Colon (tissue), 2 donors: Measurements from ENCODE around the gene KPNA6.
"Not testable (repeated sequence)": the region's sequence is repeated elsewhere in the genome, so short reads cannot be mapped to it uniquely, and the experiment has no call there.

ENCODE experiments used
- FAIRE-seq: peaks from 2 replicates; lab custom pipeline; 2012; peaks lifted over from hg19 to GRCh38; lab: Jason Lieb, UNC
- donor health status: control.
- donor health status: control.

KPNA6 gene

GRCh38 chr1:32142446-32143301 is 34.8 kb downstream of the KPNA6 start:
- FAIRE-seq, result no peak

DNA sequence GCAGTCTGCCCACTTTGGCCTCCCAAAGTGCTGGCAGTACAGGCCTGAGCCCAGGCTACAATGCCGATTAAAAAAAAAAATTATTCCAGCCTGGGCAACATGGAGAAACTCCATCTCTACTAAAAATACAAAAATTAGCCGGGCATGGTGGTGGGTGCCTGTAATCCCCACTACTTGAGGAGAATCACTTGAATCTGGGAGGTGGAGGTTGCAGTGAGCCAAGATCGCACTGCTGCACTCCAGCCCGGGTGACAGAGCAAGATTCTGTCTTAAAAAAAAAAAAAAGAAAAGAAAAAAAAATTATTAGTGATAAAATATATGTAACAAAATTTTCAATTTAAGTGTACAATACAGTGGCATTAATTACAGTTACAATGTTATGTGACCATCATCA is 35.4 kb downstream of the KPNA6 start:
- not testable (repeated sequence) for FAIRE-seq

GRCh38 chr1:32144033-32144432 is 36.2 kb downstream of the KPNA6 start:
- FAIRE-seq, result no peak

GRCh38 chr1:32147799-32148198 is 39.9 kb downstream of the KPNA6 start:
- FAIRE-seq, result not testable (repeated sequence)

DNA sequence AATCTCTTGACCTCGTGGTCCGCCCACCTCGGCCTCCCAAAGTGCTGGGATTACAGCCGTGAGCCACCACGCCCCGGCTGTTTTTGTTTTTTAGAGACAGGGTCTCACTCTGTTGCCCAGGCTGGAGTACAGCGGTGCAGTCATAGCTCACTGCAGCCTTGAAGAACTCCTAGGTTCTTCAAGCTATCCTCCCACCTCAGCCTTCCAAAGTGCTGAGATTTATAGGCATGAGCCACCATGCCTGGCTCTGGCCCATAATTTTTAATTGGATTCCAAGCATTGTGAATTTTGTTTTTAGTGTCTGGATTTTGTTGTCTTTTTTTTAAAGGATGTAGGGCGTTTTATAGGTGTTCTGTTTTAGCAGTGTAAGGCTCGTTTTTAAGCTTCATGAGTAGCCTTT is 43.0 kb downstream of the KPNA6 start:
- FAIRE-seq, result no peak

GRCh38 chr1:32151319-32151787 is 43.5 kb downstream of the KPNA6 start:
- FAIRE-seq, result no peak

DNA sequence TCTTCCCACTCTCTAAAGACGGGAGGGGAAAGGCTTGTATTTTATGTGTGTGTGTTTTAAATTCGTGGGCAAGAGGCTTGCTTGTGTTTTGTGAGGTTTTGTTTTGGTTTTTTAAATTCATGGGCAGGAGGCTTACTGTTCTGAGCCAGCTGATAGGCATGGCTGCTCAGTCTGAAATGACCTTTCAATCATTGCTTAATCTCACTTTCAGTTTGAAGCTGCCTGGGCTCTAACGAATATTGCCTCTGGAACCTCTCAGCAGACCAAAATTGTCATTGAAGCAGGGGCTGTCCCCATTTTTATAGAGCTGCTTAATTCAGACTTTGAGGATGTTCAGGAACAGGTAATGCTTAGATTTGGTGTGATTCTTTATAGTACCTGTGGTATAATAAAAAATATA is 51.3 kb downstream of the KPNA6 start:
- no peak for FAIRE-seq

DNA sequence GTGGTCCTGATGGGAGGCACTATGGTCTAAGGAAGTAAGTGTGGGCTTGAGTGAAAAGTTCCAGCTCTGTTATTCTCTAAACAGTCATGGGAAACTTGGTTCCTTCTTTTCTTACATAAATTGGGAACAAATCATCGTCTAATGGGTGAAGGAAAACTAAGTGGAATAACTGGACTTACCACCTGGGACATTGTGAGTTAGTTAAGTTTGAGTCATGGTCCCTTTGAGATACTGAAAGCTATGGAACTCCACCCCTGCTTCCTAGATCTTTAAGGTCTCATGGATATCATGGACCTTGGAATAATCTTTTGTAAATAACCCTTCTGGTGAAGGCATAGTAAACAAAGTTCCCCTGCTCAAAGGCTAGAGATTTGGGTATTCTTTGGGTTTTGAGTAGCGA is 55.5 kb downstream of the KPNA6 start:
- FAIRE-seq, result no peak

- FAIRE-seq, result not testable (repeated sequence)
Measured at GRCh38 chr1:32165633-32166032, 57.8 kb downstream of the KPNA6 start.

GRCh38 chr1:32170991-32171390 is 63.1 kb downstream of the KPNA6 start:
- no peak for FAIRE-seq

DNA sequence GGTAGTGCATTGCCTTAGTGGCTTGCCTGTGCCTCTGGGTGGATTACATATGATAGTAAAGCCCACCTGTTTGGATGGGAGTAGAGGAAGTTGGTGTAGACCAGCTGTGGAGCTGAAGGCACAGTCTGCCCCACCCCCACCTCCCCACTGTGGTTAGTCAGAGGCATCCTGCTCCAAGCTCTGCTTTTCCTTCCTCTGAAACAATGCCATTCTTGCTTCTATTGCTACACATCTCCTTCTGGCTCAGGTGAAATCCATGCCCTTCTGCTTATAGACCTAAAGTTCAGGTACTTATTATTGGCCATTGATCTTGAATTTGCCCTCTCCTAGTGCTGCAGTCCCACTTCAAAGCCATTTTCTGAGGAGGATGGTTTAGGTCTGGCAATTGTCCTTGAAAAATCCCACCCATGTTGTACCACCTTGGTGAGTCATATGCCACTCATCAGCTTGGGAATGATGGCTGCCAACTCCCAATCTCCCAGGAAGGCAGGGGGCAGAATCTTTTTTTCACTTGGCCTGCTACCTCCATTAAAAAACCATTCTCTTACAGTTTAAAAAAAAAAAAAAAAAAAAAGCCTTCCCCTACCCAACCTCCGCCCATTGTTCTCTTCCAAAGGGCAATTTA is 64.9 kb downstream of the KPNA6 start:
- FAIRE-seq, result no peak

GRCh38 chr1:32178380-32179192 is 70.7 kb downstream of the KPNA6 start:
- no peak for FAIRE-seq

GRCh38 chr1:32179193-32179442 is 71.3 kb downstream of the KPNA6 start:
- FAIRE-seq, result no peak

- FAIRE-seq, result no peak
Measured at GRCh38 chr1:32179443-32180185, 71.8 kb downstream of the KPNA6 start, which contains the start of gene TXLNA. Gene TXLNA (plus strand): TSS chr1:32179675. CDS start chr1:32180346, 671 bp downstream.

GRCh38 chr1:32180186-32181060 is 72.6 kb downstream of the KPNA6 start:
- no peak for FAIRE-seq

DNA sequence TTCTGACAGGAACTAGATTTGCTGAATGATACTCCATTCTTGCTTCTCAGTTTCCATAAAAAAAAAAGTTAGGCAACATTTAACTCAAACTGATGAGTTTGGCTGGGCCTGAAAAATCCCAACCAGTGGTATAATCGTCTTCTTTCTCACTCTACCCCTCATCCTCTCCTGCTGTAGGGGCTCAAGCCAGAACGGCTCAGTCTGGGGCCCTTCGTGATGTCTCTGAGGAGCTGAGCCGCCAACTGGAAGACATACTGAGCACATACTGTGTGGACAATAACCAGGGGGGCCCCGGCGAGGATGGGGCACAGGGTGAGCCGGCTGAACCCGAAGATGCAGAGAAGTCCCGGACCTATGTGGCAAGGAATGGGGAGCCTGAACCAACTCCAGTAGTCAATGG is 73.2 kb downstream of the KPNA6 start:
- FAIRE-seq, result no peak

DNA sequence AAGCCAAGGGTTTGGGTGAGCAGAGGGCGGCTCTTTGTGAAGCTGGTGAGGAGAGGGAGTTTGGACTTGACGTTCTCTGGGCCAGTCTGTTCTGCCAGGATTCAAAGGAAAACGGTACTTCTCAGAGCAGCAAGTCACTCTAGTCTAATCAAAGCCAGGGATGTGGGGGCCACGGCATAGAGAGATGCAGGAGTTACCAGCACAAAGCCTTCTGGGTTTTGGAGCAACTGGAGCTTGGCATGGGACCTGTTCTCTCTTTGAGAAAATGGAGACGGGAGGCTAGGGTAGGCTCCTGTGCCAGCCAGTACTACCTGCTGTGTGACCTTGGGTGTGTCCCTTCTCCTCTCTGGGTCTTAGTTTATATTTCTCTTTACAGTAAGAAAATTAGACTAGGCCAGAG is 73.7 kb downstream of the KPNA6 start:
- no peak for FAIRE-seq

DNA sequence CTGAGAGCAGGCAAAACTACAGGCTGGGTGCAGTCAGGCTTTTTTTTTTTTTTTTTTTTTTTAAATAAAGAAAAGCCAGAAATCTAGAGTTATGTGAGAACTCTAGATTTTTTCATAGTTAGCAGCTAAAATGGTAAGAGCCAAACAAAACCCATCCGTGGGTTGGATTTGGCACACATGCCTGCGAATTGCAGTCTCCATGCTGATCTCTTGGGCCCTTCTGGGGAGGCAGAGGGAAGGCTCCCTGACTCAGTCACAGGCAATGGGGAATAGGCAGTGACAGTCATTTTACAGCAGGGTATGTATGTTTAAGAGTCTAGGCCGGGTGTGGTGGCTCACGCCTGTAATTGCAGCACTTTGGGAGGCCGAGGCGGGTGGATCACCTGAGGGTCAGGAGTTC is 74.2 kb downstream of the KPNA6 start:
- no peak for FAIRE-seq

GRCh38 chr1:32184650-32185049 is 76.8 kb downstream of the KPNA6 start:
- FAIRE-seq, result no peak

- FAIRE-seq, result no peak
Measured at GRCh38 chr1:32186077-32186476, 78.2 kb downstream of the KPNA6 start.

DNA sequence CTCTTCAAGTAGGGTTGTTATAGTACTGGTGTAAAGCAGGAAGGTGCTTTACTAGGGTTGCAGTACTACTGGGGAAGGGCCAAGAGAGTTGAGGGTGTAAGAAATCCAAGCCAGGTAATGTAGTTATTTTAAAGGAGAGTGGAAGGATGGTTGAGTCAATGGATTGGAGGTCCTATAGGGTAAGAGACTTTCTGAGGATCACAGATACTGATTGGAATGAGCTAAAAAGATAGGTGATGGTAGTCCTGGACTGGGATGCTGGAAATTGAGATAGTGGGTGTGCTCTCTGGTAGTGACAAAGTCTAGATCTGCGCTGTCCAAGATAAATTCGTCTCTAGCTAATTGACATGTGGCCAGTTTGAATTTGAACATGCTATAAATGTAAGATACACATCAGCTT is 78.6 kb downstream of the KPNA6 start:
- FAIRE-seq, result no peak
